ENCODE measurements around the gene FAT2.

FAT2 gene

GRCh38 chr5:151557466-151557865, 33.7 kb downstream of the FAT2 start:
- Histone ChIP-seq H3K4me3 (ENCODE audit: low read length) (no peak overlapping the region), H3K4me1 (ENCODE audit: control insufficient read depth, insufficient read depth, low read length) (no peaks in the 10 kb centered on the region), H3K27me3 (ENCODE audit: control insufficient read depth, insufficient read depth, low read length) (no peaks in the 10 kb centered on the region), H3K27ac (ENCODE audit: low read depth, low read length) (no peak overlapping the region), H3K9ac (ENCODE audit: low read length) (no peak overlapping the region), H3K36me3 (ENCODE audit: control insufficient read depth, insufficient read depth, low read length) (no peaks in the 10 kb centered on the region)

GRCh38 chr5:151556806-151557205, 34.3 kb downstream of the FAT2 start:
- no peak overlapping the region for H3K4me3 ChIP-seq (ENCODE audit: low read length)
- no peaks in the 10 kb centered on the region for H3K27me3 ChIP-seq (ENCODE audit: control insufficient read depth, insufficient read depth, low read length)
- H3K9ac ChIP-seq (ENCODE audit: low read length), result no peak overlapping the region
- H3K4me1 ChIP-seq (ENCODE audit: control insufficient read depth, insufficient read depth, low read length), result no peaks in the 10 kb centered on the region
- no peaks in the 10 kb centered on the region for H3K36me3 ChIP-seq (ENCODE audit: control insufficient read depth, insufficient read depth, low read length)
- H3K27ac ChIP-seq (ENCODE audit: low read depth, low read length), result no peak overlapping the region

GRCh38 chr5:151555760-151556576, 35.2 kb downstream of the FAT2 start:
- H3K36me3 ChIP-seq (ENCODE audit: control insufficient read depth, insufficient read depth, low read length), result no peaks in the 10 kb centered on the region
- H3K27ac ChIP-seq (ENCODE audit: low read depth, low read length), result no peak overlapping the region
- H3K4me3 ChIP-seq (ENCODE audit: low read length), result no peak overlapping the region
- no peaks in the 10 kb centered on the region for H3K4me1 ChIP-seq (ENCODE audit: control insufficient read depth, insufficient read depth, low read length)
- H3K9ac ChIP-seq (ENCODE audit: low read length), result no peak overlapping the region
- no peaks in the 10 kb centered on the region for H3K27me3 ChIP-seq (ENCODE audit: control insufficient read depth, insufficient read depth, low read length)

GRCh38 chr5:151553695-151554094, 37.4 kb downstream of the FAT2 start:
- H3K4me1 ChIP-seq (ENCODE audit: control insufficient read depth, insufficient read depth, low read length), result no peaks in the 10 kb centered on the region
- H3K9ac ChIP-seq (ENCODE audit: low read length), result no peak overlapping the region
- no peaks in the 10 kb centered on the region for H3K27me3 ChIP-seq (ENCODE audit: control insufficient read depth, insufficient read depth, low read length)
- no peaks in the 10 kb centered on the region for H3K36me3 ChIP-seq (ENCODE audit: control insufficient read depth, insufficient read depth, low read length)
- no peak overlapping the region for H3K4me3 ChIP-seq (ENCODE audit: low read length)
- H3K27ac ChIP-seq (ENCODE audit: low read depth, low read length), result no peak overlapping the region

- Histone ChIP-seq H3K27me3 (ENCODE audit: control insufficient read depth, insufficient read depth, low read length) (no peaks in the 10 kb centered on the region), H3K4me3 (ENCODE audit: low read length) (no peak overlapping the region), H3K4me1 (ENCODE audit: control insufficient read depth, insufficient read depth, low read length) (no peaks in the 10 kb centered on the region), H3K9ac (ENCODE audit: low read length) (no peak overlapping the region), H3K27ac (ENCODE audit: low read depth, low read length) (no peak overlapping the region), H3K36me3 (ENCODE audit: control insufficient read depth, insufficient read depth, low read length) (no peaks in the 10 kb centered on the region)
Observed at GRCh38 chr5:151553130-151553670, 37.9 kb downstream of the FAT2 start.

GRCh38 chr5:151551985-151552384, 39.1 kb downstream of the FAT2 start:
- H3K9ac ChIP-seq (ENCODE audit: low read length), result no peak overlapping the region
- no peaks in the 10 kb centered on the region for H3K27me3 ChIP-seq (ENCODE audit: control insufficient read depth, insufficient read depth, low read length)
- H3K4me1 ChIP-seq (ENCODE audit: control insufficient read depth, insufficient read depth, low read length), result no peaks in the 10 kb centered on the region
- no peak overlapping the region for H3K4me3 ChIP-seq (ENCODE audit: low read length)
- no peak overlapping the region for H3K27ac ChIP-seq (ENCODE audit: low read depth, low read length)
- H3K36me3 ChIP-seq (ENCODE audit: control insufficient read depth, insufficient read depth, low read length), result no peaks in the 10 kb centered on the region

- Histone ChIP-seq H3K4me1 (ENCODE audit: control insufficient read depth, insufficient read depth, low read length) (no peaks in the 10 kb centered on the region), H3K27me3 (ENCODE audit: control insufficient read depth, insufficient read depth, low read length) (no peaks in the 10 kb centered on the region), H3K4me3 (ENCODE audit: low read length) (no peak overlapping the region), H3K36me3 (ENCODE audit: control insufficient read depth, insufficient read depth, low read length) (no peaks in the 10 kb centered on the region), H3K9ac (ENCODE audit: low read length) (no peak overlapping the region), H3K27ac (ENCODE audit: low read depth, low read length) (no peak overlapping the region)
Observed at GRCh38 chr5:151550146-151550545, 41.0 kb downstream of the FAT2 start.

- no peaks in the 10 kb centered on the region for H3K36me3 ChIP-seq (ENCODE audit: control insufficient read depth, insufficient read depth, low read length)
- H3K27me3 ChIP-seq (ENCODE audit: control insufficient read depth, insufficient read depth, low read length), result no peaks in the 10 kb centered on the region
- no peak overlapping the region for H3K9ac ChIP-seq (ENCODE audit: low read length)
- H3K27ac ChIP-seq (ENCODE audit: low read depth, low read length), result no peak overlapping the region
- H3K4me1 ChIP-seq (ENCODE audit: control insufficient read depth, insufficient read depth, low read length), result no peaks in the 10 kb centered on the region
- no peak overlapping the region for H3K4me3 ChIP-seq (ENCODE audit: low read length)
Observed at GRCh38 chr5:151549713-151550112, 41.4 kb downstream of the FAT2 start.

- Histone ChIP-seq H3K27me3 (ENCODE audit: control insufficient read depth, insufficient read depth, low read length) (no peaks in the 10 kb centered on the region), H3K9ac (ENCODE audit: low read length) (no peak overlapping the region), H3K4me3 (ENCODE audit: low read length) (no peak overlapping the region), H3K27ac (ENCODE audit: low read depth, low read length) (no peak overlapping the region), H3K4me1 (ENCODE audit: control insufficient read depth, insufficient read depth, low read length) (no peaks in the 10 kb centered on the region), H3K36me3 (ENCODE audit: control insufficient read depth, insufficient read depth, low read length) (no peaks in the 10 kb centered on the region)
Observed at GRCh38 chr5:151547364-151547763, 43.8 kb downstream of the FAT2 start.

GRCh38 chr5:151541571-151541970, 49.6 kb downstream of the FAT2 start:
- no peak overlapping the region for H3K4me3 ChIP-seq (ENCODE audit: low read length)
- H3K36me3 ChIP-seq (ENCODE audit: control insufficient read depth, insufficient read depth, low read length), result no peaks in the 10 kb centered on the region
- no peaks in the 10 kb centered on the region for H3K27me3 ChIP-seq (ENCODE audit: control insufficient read depth, insufficient read depth, low read length)
- no peak overlapping the region for H3K9ac ChIP-seq (ENCODE audit: low read length)
- H3K27ac ChIP-seq (ENCODE audit: low read depth, low read length), result no peak overlapping the region
- no peaks in the 10 kb centered on the region for H3K4me1 ChIP-seq (ENCODE audit: control insufficient read depth, insufficient read depth, low read length)
